CD4-positive, alpha-beta T cell (primary cell): ENCODE results near the gene EML6. TPM values are rescaled to one million over a fixed set of nuclear protein-coding genes. Genes with fewer than 3 reads are reported as not detected.

Experiments
- ATAC-seq: fragments of 200-7000 bp; cut with Tn5 transposase; one replicate; pipeline ENCODE4 v1.10.0; 2022; ENCODE audit warnings: mild to moderate bottlenecking; ENCODE audit not compliant: poor library complexity
- CTCF ChIA-PET: fragments of 350-600 bp; sonication (Branson Sonifier 250); formaldehyde crosslinking; loops from one replicate; lab custom pipeline; 2021; ENCODE audit warnings: antibody characterized with exemption, inconsistent platforms; lab: Charles Lee
- POLR2A ChIA-PET: fragments of 350-600 bp; sonication (Branson Sonifier 250); formaldehyde crosslinking; loops from one replicate; lab custom pipeline; 2021; ENCODE audit warnings: antibody characterized with exemption, inconsistent platforms; lab: Charles Lee
- DNase-seq, 14 experiments: peaks; one replicate each; pipeline ENCODE4 v3.0.0-alpha.2; 2013 to 2020; ENCODE audit warnings: mixed read lengths in 2 of 14
- H3K27ac ChIP-seq, 2 donors: one replicate each; pipeline versions ENCODE4 v1.5.1 to v1.7.0; 2013; ENCODE audit warnings: low read length in 2 of 2, low read depth in 1 of 2, mild to moderate bottlenecking in 1 of 2
- H3K27me3 ChIP-seq, 2 experiments: 1 replicate in 1 of 2; 2 replicates in 1 of 2; pipeline versions ENCODE4 v1.6.1 to v1.7.0; 2013; ENCODE audit warnings: low read length in 2 of 2, control low read depth in 1 of 2, mild to moderate bottlenecking in 1 of 2, moderate library complexity in 1 of 2; ENCODE audit not compliant: insufficient read depth in 2 of 2, control insufficient read depth in 1 of 2
- H3K36me3 ChIP-seq: one replicate; pipeline ENCODE4 v1.6.1; 2013; ENCODE audit warnings: low read length, control low read depth; ENCODE audit not compliant: insufficient read depth
- H3K4me1 ChIP-seq: one replicate; pipeline ENCODE4 v1.6.1; 2013; ENCODE audit warnings: low read length, control low read depth; ENCODE audit not compliant: insufficient read depth
- H3K4me3 ChIP-seq: one replicate; pipeline ENCODE4 v1.5.1; 2013; ENCODE audit warnings: mild to moderate bottlenecking, low read length, moderate library complexity
- H3K9me3 ChIP-seq, 2 experiments: 1 replicate in 1 of 2; 2 replicates in 1 of 2; pipeline versions ENCODE4 v1.6.1 to v1.7.0; 2013; ENCODE audit warnings: low read length in 2 of 2, mild to moderate bottlenecking in 2 of 2, control low read depth in 1 of 2, moderate library complexity in 1 of 2; ENCODE audit not compliant: control insufficient read depth in 1 of 2, insufficient read depth in 1 of 2
- H3K27ac Mint-ChIP-seq: one replicate; pipeline ENCODE4 v1.8.0; 2020; ENCODE audit warnings: mixed read lengths
- H3K27me3 Mint-ChIP-seq: one replicate; pipeline ENCODE4 v1.8.0; 2021; ENCODE audit warnings: mixed read lengths
- H3K36me3 Mint-ChIP-seq: one replicate; pipeline ENCODE4 v1.8.0; 2021; ENCODE audit warnings: low read depth, mixed read lengths
- H3K4me1 Mint-ChIP-seq: one replicate; pipeline ENCODE4 v1.8.0; 2021; ENCODE audit warnings: low read depth, mixed read lengths
- H3K4me3 Mint-ChIP-seq: one replicate; pipeline ENCODE4 v1.8.0; 2020; ENCODE audit warnings: mild to moderate bottlenecking, mixed read lengths
- H3K9me3 Mint-ChIP-seq: one replicate; pipeline ENCODE4 v1.8.0; 2020; ENCODE audit warnings: mixed read lengths
- CTCF ChIP-seq: fragments of 200-600 bp; IDR thresholded peaks from one replicate; pipeline ENCODE4 v1.8.0; 2022; ENCODE audit warnings: antibody characterized with exemption, mild to moderate bottlenecking
- intact Hi-C, 2 experiments: fragments of 100-400 bp; cut with DNase I in 1 of 2; cut with micrococcal nuclease in 1 of 2; formaldehyde crosslinking; loops; one replicate each; pipeline versions ENCODE4 v1.15.1 to v1.9.0; 2023 to 2025; cut with DNase I, micrococcal nuclease
- total RNA-seq, 174 experiments: library from RNA in 2 of 174; stranded (reverse) in 2 of 174; gene quantifications; one replicate each; pipeline ENCODE4 v1.2.3 and lab custom pipeline; 2021 to 2026

The EML6 gene
- total RNA-seq, 2 experiments from 2014 or later: 0.22 to 0.34 TPM

- CTCF ChIA-PET: no interaction called here
- ATAC-seq (no peak), DNase-seq (no peak)
- intact Hi-C loops: no loop called here
- peaks cover 13% of the 10 kb centered on the region for H3K4me1 ChIP-seq
- Mint-ChIP-seq H3K36me3 (no peaks in the 10 kb centered on the region), H3K4me3 (no peak overlapping the region), H3K4me1 (peaks cover 23% of the 10 kb centered on the region), H3K9me3 (no peaks in the 10 kb centered on the region), H3K27ac (no peak overlapping the region), H3K27me3 (peaks cover 3% of the 10 kb centered on the region)
- H3K36me3 ChIP-seq: no peaks in the 10 kb centered on the region
- H3K9me3 ChIP-seq: no peaks in the 10 kb centered on the region
- no peaks in the 10 kb centered on the region for H3K27me3 ChIP-seq
- H3K4me3 ChIP-seq: no peak overlapping the region
- no peak overlapping the region for H3K27ac ChIP-seq
- POLR2A ChIA-PET: interaction anchor here (0.6 kb wide), 1 partner anchor 112 kb away, joined by 3 read pairs; no protein-coding TSS in a partner anchor
- no peak for TF ChIP-seq CTCF
These were observed 171.0 kb downstream of the EML6 start for GRCh38 chr2:54894467-54894866.

- Histone ChIP-seq H3K4me1 (peaks cover 13% of the 10 kb centered on the region), H3K27me3 (no peaks in the 10 kb centered on the region), H3K36me3 (no peaks in the 10 kb centered on the region), H3K27ac (no peak overlapping the region), H3K4me3 (no peak overlapping the region), H3K9me3 (no peaks in the 10 kb centered on the region)
- ChIA-PET CTCF (no interaction called here), POLR2A (no interaction called here)
- DNase-seq (no peak), ATAC-seq (no peak)
- H3K4me1 Mint-ChIP-seq: peaks cover 23% of the 10 kb centered on the region
- no peak for TF ChIP-seq CTCF
- no peaks in the 10 kb centered on the region for H3K9me3 Mint-ChIP-seq
- no peaks in the 10 kb centered on the region for H3K27me3 Mint-ChIP-seq
- H3K36me3 Mint-ChIP-seq: no peaks in the 10 kb centered on the region
- no peak overlapping the region for H3K4me3 Mint-ChIP-seq
- intact Hi-C loops: no loop called here
- no peak overlapping the region for H3K27ac Mint-ChIP-seq
These were observed 172.3 kb downstream of the EML6 start for GRCh38 chr2:54895730-54896129.

GRCh38 chr2:54897420-54898310 is 174.2 kb downstream of the EML6 start:
- no peaks in the 10 kb centered on the region for H3K36me3 ChIP-seq
- ChIA-PET CTCF (no interaction called here), POLR2A (interaction anchor here (0.6 to 1.2 kb wide), 6 partner anchors 69 to 593 kb away, joined by 3 to 4 read pairs (median 3); partner anchors contain the start of gene RTN4)
- peak overlapping the region; percentile 26 for H3K4me3 ChIP-seq
- H3K9me3 Mint-ChIP-seq: no peaks in the 10 kb centered on the region
- H3K27me3 ChIP-seq: no peaks in the 10 kb centered on the region
- H3K27ac Mint-ChIP-seq: peak overlapping the region; percentile 42
- DNase-seq: peak in 9 of 14 experiments; percentile 8 to 56 (median 37)
- no peaks in the 10 kb centered on the region for H3K36me3 Mint-ChIP-seq
- TF ChIP-seq CTCF: no peak
- no peaks in the 10 kb centered on the region for H3K27me3 Mint-ChIP-seq
- H3K4me3 Mint-ChIP-seq: peak overlapping the region; percentile 49
- H3K9me3 ChIP-seq: no peaks in the 10 kb centered on the region
- intact Hi-C loops: loop anchor here in 1 of 2 experiments (2.0 kb wide), 1 partner anchor 277 kb away; no protein-coding TSS in a partner anchor
- peaks cover 13% of the 10 kb centered on the region for H3K4me1 ChIP-seq
- no peak overlapping the region for H3K27ac ChIP-seq
- H3K4me1 Mint-ChIP-seq: peaks cover 23% of the 10 kb centered on the region
- ATAC-seq: peak; percentile 77
